Peyer's patch (tissue), 4 donors: ENCODE measurements around the gene IQGAP2. TPM values are rescaled to one million over a fixed set of nuclear protein-coding genes. Genes with fewer than 3 reads are reported as not detected.
A peak's percentile ranks its signal among the peaks of the same experiment; 100 is the strongest.
"Not testable (repeated sequence)": the region's sequence is repeated elsewhere in the genome, so short reads cannot be mapped to it uniquely, and the experiment has no call there.

Experiments used
- DNase-seq, 3 donors: peaks; one replicate each; pipeline ENCODE4 v3.0.0-alpha.2; 2017 to 2019
- H3K27ac ChIP-seq, 4 donors: fragments of 200-600 bp; sonication (generic); one replicate each; pipeline ENCODE4 v1.5.1; 2016 to 2019
- H3K27me3 ChIP-seq, 2 donors: fragments of 200-600 bp; sonication (generic); one replicate each; pipeline ENCODE4 v1.5.1; 2019
- H3K36me3 ChIP-seq, 3 donors: fragments of 200-600 bp; sonication (generic); one replicate each; pipeline ENCODE4 v1.5.1; 2016 to 2019
- H3K4me1 ChIP-seq, 4 donors: fragments of 200-600 bp; sonication (generic); one replicate each; pipeline ENCODE4 v1.5.1; 2016 to 2019
- H3K4me3 ChIP-seq, 4 donors: fragments of 200-600 bp; sonication (generic); 1 replicate in 3 of 4; 2 replicates in 1 of 4; pipeline ENCODE4 v1.5.1; 2016 to 2019; ENCODE audit warnings: mild to moderate bottlenecking in 1 of 4
- H3K9me3 ChIP-seq, 4 donors: fragments of 200-600 bp; sonication (generic); one replicate each; pipeline ENCODE4 v1.5.1; 2016 to 2019; ENCODE audit warnings: mild to moderate bottlenecking in 1 of 4
- POLR2A ChIP-seq, 2 donors: fragments of 450-650 bp; IDR thresholded peaks; one replicate each; pipeline ENCODE4 v1.5.1; 2017; ENCODE audit warnings: antibody characterized with exemption in 2 of 2, mild to moderate bottlenecking in 2 of 2, moderate library complexity in 2 of 2
- total RNA-seq, 4 donors: library from RNA; depleted of rRNA; stranded (reverse); fragments of >200 nt; gene quantifications; one replicate each; pipeline ENCODE4 v1.1.0, GENCODE V29; 2016
- TF ChIP-seq, protein P1 (sequence below), 6 experiments: fragments of 450-650 bp in 4 of 6; fragments of 200-600 bp in 2 of 6; sonication (generic) in 1 of 6; IDR thresholded peaks; one replicate each; pipeline ENCODE4 v1.5.1; 2017 to 2019; ENCODE audit warnings: antibody characterized with exemption in 6 of 6, mild to moderate bottlenecking in 3 of 6, moderate library complexity in 1 of 6

IQGAP2 gene
- total RNA-seq, 4 donors from 2014 or later, result 58.6 to 110 (median 84.7) TPM

DNA sequence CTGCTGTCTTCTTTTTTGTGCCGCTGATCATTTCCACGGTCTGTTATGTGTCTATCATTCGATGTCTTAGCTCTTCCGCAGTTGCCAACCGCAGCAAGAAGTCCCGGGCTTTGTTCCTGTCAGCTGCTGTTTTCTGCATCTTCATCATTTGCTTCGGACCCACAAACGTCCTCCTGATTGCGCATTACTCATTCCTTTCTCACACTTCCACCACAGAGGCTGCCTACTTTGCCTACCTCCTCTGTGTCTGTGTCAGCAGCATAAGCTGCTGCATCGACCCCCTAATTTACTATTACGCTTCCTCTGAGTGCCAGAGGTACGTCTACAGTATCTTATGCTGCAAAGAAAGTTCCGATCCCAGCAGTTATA, 329.9 kb downstream of the IQGAP2 start:
- no peaks in the 10 kb centered on the region for H3K27me3 ChIP-seq
- peaks cover 0 to 19% (median 0%) of the 10 kb centered on the region in 4 donors for H3K9me3 ChIP-seq
- H3K4me3 ChIP-seq, result peak overlapping the region in 1 of 4 donors; percentile 10
- peak in 1 of 2 donors; percentile 23 for TF ChIP-seq POLR2A (IDR thresholded peaks at IDR 0.05)
- TF ChIP-seq, protein P1, sequence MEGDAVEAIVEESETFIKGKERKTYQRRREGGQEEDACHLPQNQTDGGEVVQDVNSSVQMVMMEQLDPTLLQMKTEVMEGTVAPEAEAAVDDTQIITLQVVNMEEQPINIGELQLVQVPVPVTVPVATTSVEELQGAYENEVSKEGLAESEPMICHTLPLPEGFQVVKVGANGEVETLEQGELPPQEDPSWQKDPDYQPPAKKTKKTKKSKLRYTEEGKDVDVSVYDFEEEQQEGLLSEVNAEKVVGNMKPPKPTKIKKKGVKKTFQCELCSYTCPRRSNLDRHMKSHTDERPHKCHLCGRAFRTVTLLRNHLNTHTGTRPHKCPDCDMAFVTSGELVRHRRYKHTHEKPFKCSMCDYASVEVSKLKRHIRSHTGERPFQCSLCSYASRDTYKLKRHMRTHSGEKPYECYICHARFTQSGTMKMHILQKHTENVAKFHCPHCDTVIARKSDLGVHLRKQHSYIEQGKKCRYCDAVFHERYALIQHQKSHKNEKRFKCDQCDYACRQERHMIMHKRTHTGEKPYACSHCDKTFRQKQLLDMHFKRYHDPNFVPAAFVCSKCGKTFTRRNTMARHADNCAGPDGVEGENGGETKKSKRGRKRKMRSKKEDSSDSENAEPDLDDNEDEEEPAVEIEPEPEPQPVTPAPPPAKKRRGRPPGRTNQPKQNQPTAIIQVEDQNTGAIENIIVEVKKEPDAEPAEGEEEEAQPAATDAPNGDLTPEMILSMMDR (IDR thresholded peaks at IDR 0.05), result no peak
- H3K27ac ChIP-seq, result peak overlapping the region; percentile 41 to 73 (median 69)
- no peaks in the 10 kb centered on the region for H3K4me1 ChIP-seq
- DNase-seq, result peak in 2 of 3 donors; percentile 49 to 83
- no peaks in the 10 kb centered on the region for H3K36me3 ChIP-seq

DNA sequence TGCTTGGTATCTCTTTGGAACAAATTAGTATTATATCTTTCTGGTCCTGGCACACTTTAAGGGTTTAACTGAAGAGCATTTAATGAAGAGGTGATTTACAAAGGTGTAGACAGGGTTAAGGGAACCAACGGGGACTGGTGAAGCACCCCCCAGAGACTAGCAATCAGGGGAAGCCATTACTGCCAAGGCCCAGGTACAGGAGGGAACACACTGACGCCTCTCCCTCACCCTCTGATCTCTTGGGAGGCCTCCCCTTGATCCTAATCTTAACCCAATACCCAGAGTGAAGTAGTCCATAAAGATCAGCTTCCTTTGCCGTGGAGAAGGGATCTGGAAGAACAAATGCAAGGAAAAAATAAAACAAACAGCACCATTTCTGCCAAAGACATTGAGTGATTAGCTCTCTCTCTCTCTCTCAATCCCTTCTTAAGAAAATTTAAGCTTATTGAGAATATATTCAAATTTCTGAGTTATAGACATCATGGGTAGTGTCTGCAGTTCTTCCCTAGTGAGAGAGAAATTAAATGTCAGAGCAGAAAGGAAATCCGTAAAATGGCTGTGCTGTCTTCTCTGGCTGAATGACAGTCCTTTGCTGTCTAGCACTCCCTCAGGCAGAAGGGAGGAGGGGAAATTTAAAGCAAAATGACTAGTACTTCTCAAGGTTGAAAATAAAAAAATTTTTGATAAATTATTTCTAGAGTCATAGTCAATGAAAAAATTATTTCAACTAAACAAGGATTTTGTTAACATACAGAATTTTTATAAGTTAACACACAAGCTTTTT, 332.9 kb downstream of the IQGAP2 start:
- H3K36me3 ChIP-seq, result no peaks in the 10 kb centered on the region
- DNase-seq, result no peak
- no peaks in the 10 kb centered on the region for H3K27me3 ChIP-seq
- TF ChIP-seq, protein P1 (IDR thresholded peaks at IDR 0.05), result no peak
- TF ChIP-seq POLR2A (IDR thresholded peaks at IDR 0.05), result no peak
- peak overlapping the region in 3 of 4 donors; percentile 20 to 74 (median 41) for H3K27ac ChIP-seq
- no peak overlapping the region for H3K4me3 ChIP-seq
- no peaks in the 10 kb centered on the region for H3K9me3 ChIP-seq
- H3K4me1 ChIP-seq, result peaks cover 0 to 5% (median 0%) of the 10 kb centered on the region in 4 donors

DNA sequence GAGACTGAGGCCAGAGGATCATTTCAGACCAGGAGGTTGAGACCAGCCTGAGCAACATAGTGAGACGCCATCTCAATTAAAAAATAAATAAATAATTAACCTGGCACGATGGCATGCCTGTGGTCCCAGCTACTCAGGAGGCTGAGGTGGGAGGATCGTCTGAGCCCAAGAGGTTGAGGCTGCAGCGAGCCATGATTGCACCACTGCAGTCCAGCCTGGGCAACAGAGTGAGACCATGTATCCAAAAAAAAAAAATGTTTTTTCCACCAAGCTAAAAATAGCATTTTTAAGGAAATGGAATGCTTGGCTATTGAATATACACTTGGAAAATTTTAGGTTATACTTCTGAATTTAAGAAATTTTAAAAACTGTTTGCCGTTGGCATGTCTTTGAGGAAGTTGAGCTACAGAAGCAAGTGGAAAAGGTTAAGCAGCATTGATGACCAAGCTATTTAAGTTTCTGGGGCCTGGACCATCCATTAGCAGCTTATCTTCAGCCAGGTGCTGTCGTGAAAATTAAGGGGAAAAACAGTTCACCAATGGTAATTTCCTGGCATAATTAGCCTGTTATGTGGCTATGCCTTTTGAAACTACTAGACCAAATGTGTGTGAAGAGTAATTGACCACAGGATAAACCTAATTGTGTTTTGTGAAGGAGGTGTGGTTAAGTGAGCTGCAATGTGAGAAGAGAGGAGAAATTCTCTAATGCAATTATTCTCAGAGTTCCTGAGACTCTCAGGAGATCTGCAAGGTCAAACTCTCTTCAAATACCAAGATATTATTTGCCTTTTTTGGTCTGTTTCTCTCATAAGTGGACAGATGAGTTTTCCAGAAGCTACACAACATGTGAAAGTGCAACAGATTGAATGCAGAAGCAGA, 333.8 kb downstream of the IQGAP2 start:
- no peak overlapping the region for H3K4me3 ChIP-seq

DNA sequence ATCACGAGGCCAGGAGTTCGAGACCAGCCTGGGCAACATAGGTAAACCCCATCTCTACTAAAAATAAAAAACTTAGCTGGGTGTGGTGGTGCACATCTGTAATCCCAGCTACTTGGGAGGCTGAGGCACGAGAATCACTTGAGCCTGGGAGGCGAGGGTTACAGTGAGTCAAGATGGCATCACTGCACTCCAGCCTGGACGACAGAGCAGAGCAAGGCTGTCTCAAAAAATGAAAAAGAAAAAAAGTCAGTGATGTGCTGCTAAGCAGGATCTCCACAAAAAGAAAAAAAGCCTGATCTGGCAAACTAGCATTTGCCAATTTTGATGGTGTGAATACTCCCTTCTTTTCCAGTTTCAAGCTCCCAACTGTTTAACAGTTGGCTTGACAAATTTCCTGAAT, 334.8 kb downstream of the IQGAP2 start:
- Histone ChIP-seq H3K36me3 (no peaks in the 10 kb centered on the region), H3K4me3 (no peak overlapping the region), H3K27ac (peak overlapping the region; percentile 66 to 80 (median 70)), H3K27me3 (no peaks in the 10 kb centered on the region), H3K4me1 (peaks cover 0 to 5% (median 0%) of the 10 kb centered on the region in 4 donors), H3K9me3 (no peaks in the 10 kb centered on the region)
- no peak for DNase-seq
- TF ChIP-seq, protein P1 (IDR thresholded peaks at IDR 0.05), result no peak
- no peak for TF ChIP-seq POLR2A (IDR thresholded peaks at IDR 0.05)

More for the DNA sequence above, 333.8 kb downstream of the IQGAP2 start:
- no peak for TF ChIP-seq POLR2A (IDR thresholded peaks at IDR 0.05)
- TF ChIP-seq, protein P1 (IDR thresholded peaks at IDR 0.05), result no peak
- Histone ChIP-seq H3K36me3 (no peaks in the 10 kb centered on the region), H3K27ac (peak overlapping the region; percentile 15 to 74 (median 43)), H3K27me3 (no peaks in the 10 kb centered on the region), H3K4me1 (peaks cover 0 to 5% (median 0%) of the 10 kb centered on the region in 4 donors), H3K9me3 (no peaks in the 10 kb centered on the region)
- no peak for DNase-seq

GRCh38 chr5:76741506-76741905, 338.4 kb downstream of the IQGAP2 start:
- not testable (repeated sequence) for DNase-seq, H3K27me3 ChIP-seq, H3K36me3 ChIP-seq, H3K4me1 ChIP-seq, H3K4me3 ChIP-seq, H3K9me3 ChIP-seq
- H3K27ac ChIP-seq, result peak overlapping the region in 1 of 4 donors; percentile 14

GRCh38 chr5:76742583-76742982, 339.5 kb downstream of the IQGAP2 start:
- H3K27ac ChIP-seq, result no peak overlapping the region
- H3K27me3 ChIP-seq, result no peaks in the 10 kb centered on the region
- H3K36me3 ChIP-seq, result no peaks in the 10 kb centered on the region
- peaks cover 0 to 5% (median 0%) of the 10 kb centered on the region in 4 donors for H3K4me1 ChIP-seq
- no peak for DNase-seq
- no peak for TF ChIP-seq POLR2A (IDR thresholded peaks at IDR 0.05)
- TF ChIP-seq, protein P1 (IDR thresholded peaks at IDR 0.05), result no peak
- H3K9me3 ChIP-seq, result no peaks in the 10 kb centered on the region
- no peak overlapping the region for H3K4me3 ChIP-seq
